HCT116 (cell line): ENCODE data around the gene ATP7B. TPM values are rescaled to one million over a fixed set of nuclear protein-coding genes. Genes with fewer than 3 reads are reported as not detected.
A peak's percentile ranks its signal among the peaks of the same experiment; 100 is the strongest.

Experiments used
- ATAC-seq: fragments of 200-7000 bp; cut with Tn5 transposase; 2 replicates; pipeline ENCODE4 v1.9.1; 2020; ENCODE audit warnings: mild to moderate bottlenecking, moderate library complexity
- BruUV-seq: library from RNA; stranded (reverse); fragments of 400-500 nt; replicated peaks from 2 replicates; lab custom pipeline; 2021; lab: Mats Ljungman, UMichigan
- CTCF ChIA-PET: fragments of 300-600 bp; sonication (Branson Sonifier 250); formaldehyde crosslinking; loops from one replicate; lab custom pipeline; 2021; ENCODE audit warnings: antibody characterized with exemption; lab: Charles Lee
- POLR2A ChIA-PET: fragments of 300-600, 350-600 bp; sonication (Branson Sonifier 250); formaldehyde crosslinking; loops from one replicate; lab custom pipeline; 2021; ENCODE audit warnings: antibody characterized with exemption; lab: Charles Lee
- RAD21 ChIA-PET, 2 experiments: fragments of 300-600 bp; sonication (Branson Sonifier 250); formaldehyde crosslinking; loops; one replicate each; lab custom pipeline; 2023; ENCODE audit warnings: low total read pairs in 2 of 2; ENCODE audit not compliant: uncharacterized antibody in 2 of 2, unreplicated experiment in 2 of 2, low non-redundant PET in 1 of 2; lab: Charles Lee
- DNase-seq: peaks from one replicate; pipeline ENCODE4 v3.0.0-alpha.2; 2010; ENCODE audit warnings: low read depth, low spot score
- H2AFZ ChIP-seq: fragments of 200-600 bp; shearing (Covaris generic), sonication (generic); 2 replicates; pipeline ENCODE4 v1.6.1; 2017; ENCODE audit warnings: low read depth, mixed run types, mixed read lengths, antibody characterized with exemption, low read length; ENCODE audit not compliant: poor library complexity, severe bottlenecking
- H3K27ac ChIP-seq: 2 replicates; pipeline ENCODE4 v1.5.1; 2012; ENCODE audit warnings: low read depth, low read length
- H3K27me3 ChIP-seq: fragments of 200-600 bp; sonication (generic); 2 replicates; pipeline ENCODE4 v1.6.1; 2016; ENCODE audit warnings: mixed run types, low read length, mixed read lengths; ENCODE audit not compliant: insufficient read depth
- H3K36me3 ChIP-seq, 2 experiments: fragments of 200-500 bp in 1 of 2; fragments of 200-600 bp in 1 of 2; sonication (Bioruptor generic) in 1 of 2; sonication (generic) in 1 of 2; 2 replicates each; pipeline versions ENCODE4 v1.5.1 to v1.6.1; 2014 to 2016; ENCODE audit warnings: low read length in 2 of 2, inconsistent platforms in 1 of 2, mixed read lengths in 1 of 2, mixed run types in 1 of 2; ENCODE audit not compliant: insufficient read depth in 2 of 2, control insufficient read depth in 1 of 2
- H3K4me1 ChIP-seq, 2 experiments: fragments of 200-600 bp in 1 of 2; sonication (generic) in 1 of 2; 2 replicates each; pipeline versions ENCODE4 v1.5.1 to v1.6.1; 2012 to 2017; ENCODE audit warnings: low read length in 2 of 2, inconsistent platforms in 1 of 2, mild to moderate bottlenecking in 1 of 2, mixed read lengths in 1 of 2, mixed run types in 1 of 2, moderate library complexity in 1 of 2; ENCODE audit not compliant: insufficient read depth in 2 of 2, control insufficient read depth in 1 of 2
- H3K4me2 ChIP-seq: fragments of 200-600 bp; sonication (generic); 2 replicates; pipeline ENCODE4 v1.6.1; 2017; ENCODE audit warnings: mixed run types, low read length, mixed read lengths
- H3K4me3 ChIP-seq, 2 experiments: fragments of 200-600 bp in 1 of 2; sonication (generic) in 1 of 2; replicated peaks in 1 of 2; 2 replicates each; pipeline ENCODE4 v1.5.1; 2011 to 2016; ENCODE audit warnings: low read length in 2 of 2, control low read depth in 1 of 2, low read depth in 1 of 2, mild to moderate bottlenecking in 1 of 2, mixed read lengths in 1 of 2, mixed run types in 1 of 2
- H3K79me2 ChIP-seq: fragments of 200-600 bp; sonication (generic); 2 replicates; pipeline ENCODE4 v1.6.1; 2017; ENCODE audit warnings: mild to moderate bottlenecking, mixed run types, low read length, moderate library complexity, mixed read lengths; ENCODE audit not compliant: insufficient read depth
- H3K9ac ChIP-seq: fragments of 200-600 bp; sonication (generic); 2 replicates; pipeline ENCODE4 v1.6.1; 2016; ENCODE audit warnings: low read length, mixed read lengths
- H3K9me2 ChIP-seq: fragments of 200-600 bp; sonication (generic), shearing (Covaris generic); 2 replicates; pipeline ENCODE4 v1.6.1; 2017; ENCODE audit warnings: mixed run types, mild to moderate bottlenecking, moderate library complexity; ENCODE audit not compliant: insufficient read depth
- H3K9me3 ChIP-seq, 2 experiments: fragments of 200-500 bp in 1 of 2; fragments of 200-600 bp in 1 of 2; sonication (Bioruptor generic) in 1 of 2; sonication (generic) in 1 of 2; 2 replicates each; pipeline ENCODE4 v1.6.1; 2014 to 2017; ENCODE audit warnings: low read length in 2 of 2, mixed read lengths in 2 of 2, inconsistent platforms in 1 of 2, low read depth in 1 of 2, mild to moderate bottlenecking in 1 of 2, mixed run types in 1 of 2, moderate library complexity in 1 of 2; ENCODE audit not compliant: control insufficient read depth in 1 of 2, insufficient read depth in 1 of 2
- H4K20me1 ChIP-seq: fragments of 200-600 bp; sonication (generic), shearing (Covaris generic); 2 replicates; pipeline ENCODE4 v1.6.1; 2017; ENCODE audit warnings: mixed run types, mild to moderate bottlenecking, moderate library complexity; ENCODE audit not compliant: insufficient read depth
- CEBPB ChIP-seq: IDR thresholded peaks from 2 replicates; pipeline ENCODE4 v1.6.1; 2012; ENCODE audit warnings: low read depth
- EZH2 ChIP-seq: fragments of 200-600 bp; sonication (generic); IDR thresholded peaks from 2 replicates; pipeline ENCODE4 v1.6.1; 2017; ENCODE audit warnings: antibody characterized with exemption, mixed run types
- JUND ChIP-seq: IDR thresholded peaks from 2 replicates; pipeline ENCODE4 v1.6.1; 2012
- POLR2AphosphoS5 ChIP-seq: IDR thresholded peaks from 2 replicates; pipeline ENCODE4 v1.6.1; 2011; ENCODE audit warnings: mild to moderate bottlenecking, low read depth, low read length, moderate library complexity
- ZFX ChIP-seq: fragments of 450-650 bp; IDR thresholded peaks from 2 replicates; pipeline ENCODE4 v1.6.1; 2017
- intact Hi-C: fragments of 100-400 bp; cut with micrococcal nuclease; formaldehyde crosslinking; loops from 2 replicates; pipeline ENCODE4 v1.10.0; 2022
- total RNA-seq: library from RNA; stranded (reverse); gene quantifications from one replicate; pipeline ENCODE4 v1.2.1, GENCODE V29; 2021; ENCODE audit not compliant: unreplicated experiment

Gene ATP7B
- total RNA-seq, 1 experiment from 2014 or later: 10.3 TPM

DNA sequence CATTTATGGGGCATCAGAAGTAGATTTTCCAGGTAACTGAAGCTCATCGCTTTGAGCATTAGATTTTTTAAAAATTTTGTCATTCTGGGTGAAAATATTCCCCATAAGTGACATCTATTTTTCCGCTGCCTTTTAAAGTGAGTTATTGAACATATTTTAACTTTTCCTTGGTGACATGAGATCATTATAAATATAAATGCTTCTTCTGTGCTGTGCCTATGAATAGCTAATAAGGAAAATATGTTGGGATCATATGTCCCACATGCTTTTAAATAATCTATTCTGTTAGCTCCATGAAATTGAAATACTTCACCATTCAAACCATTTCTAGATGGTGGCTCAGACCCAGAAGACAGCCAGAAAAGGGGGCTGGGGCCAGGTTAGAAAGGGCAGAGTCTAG lies 14.1 kb downstream of the ATP7B start (continued):
- TF ChIP-seq POLR2AphosphoS5: no peak

- intact Hi-C loops: no loop called here
- Histone ChIP-seq H3K9ac (no peak overlapping the region), H3K4me2 (no peak overlapping the region), H3K79me2 (no peaks in the 10 kb centered on the region), H3K4me3 (no peak overlapping the region)
- ATAC-seq: no peak
- RAD21 ChIA-PET: no interaction called here
- BruUV-seq: no TSS peak
- TF ChIP-seq POLR2AphosphoS5 (no peak), CEBPB (no peak), JUND (no peak)
- TF ChIP-seq, all 23 proteins: peak for 0
- Histone ChIP-seq H4K20me1 (no peaks in the 10 kb centered on the region), H3K9me2 (no peaks in the 10 kb centered on the region), H3K36me3 (no peaks in the 10 kb centered on the region), H3K27me3 (no peaks in the 10 kb centered on the region), H2AFZ (no peak overlapping the region), H3K27ac (no peak overlapping the region), H3K4me1 (peaks cover 0 to 5% of the 10 kb centered on the region in 2 experiments; a peak in 1 of 4 replicates), H3K9me3 (no peaks in the 10 kb centered on the region)
- POLR2A ChIA-PET: no interaction called here
- no peak for DNase-seq
- CTCF ChIA-PET: no interaction called here
Measured at GRCh38 chr13:51996641-51997040, 14.6 kb downstream of the ATP7B start.

DNA sequence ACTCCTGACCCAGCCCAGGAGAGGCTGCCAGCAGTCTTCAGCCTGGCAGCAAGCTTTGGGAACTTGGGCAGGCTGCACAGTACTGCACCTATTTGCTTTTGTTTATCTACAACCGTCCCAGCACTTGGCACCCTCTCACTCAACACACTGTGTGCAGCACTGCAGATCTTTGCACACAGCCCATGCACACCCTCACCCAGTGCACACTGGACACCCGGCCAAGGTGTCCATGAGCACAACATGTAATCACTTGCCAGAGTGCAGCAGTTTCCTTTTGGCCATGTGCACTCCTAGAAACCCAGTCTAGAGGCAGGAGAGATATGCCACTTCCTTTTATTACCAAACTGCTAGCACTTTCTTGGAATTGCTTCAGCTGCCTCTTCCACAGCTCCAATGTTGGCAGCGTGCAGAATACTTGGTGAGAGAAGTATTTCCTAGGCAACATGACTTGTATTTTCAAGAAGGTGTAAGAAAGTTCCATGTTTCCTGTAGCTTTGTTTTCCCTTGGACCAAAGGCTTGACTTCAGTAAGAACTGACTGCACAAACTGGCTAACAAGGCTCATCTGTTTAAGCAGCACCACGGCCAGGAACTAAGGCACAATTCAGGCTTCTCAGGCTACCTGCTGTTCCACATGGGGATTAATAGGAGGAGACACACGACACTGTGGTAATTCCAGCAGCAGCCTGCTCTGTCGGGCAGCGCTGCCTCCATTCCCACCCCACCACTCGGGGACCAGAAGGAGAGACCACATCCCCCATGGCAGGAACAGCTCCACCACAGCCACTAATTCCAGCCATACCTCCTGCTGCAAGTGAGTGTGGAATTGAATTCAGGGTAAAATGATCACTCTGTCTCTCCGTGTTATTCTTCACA lies 15.3 kb downstream of the ATP7B start:
- TF ChIP-seq EZH2 (no peak), JUND (no peak), POLR2AphosphoS5 (no peak), ZFX (no peak)
- Histone ChIP-seq H4K20me1 (no peaks in the 10 kb centered on the region), H3K27me3 (no peaks in the 10 kb centered on the region), H3K79me2 (no peaks in the 10 kb centered on the region), H2AFZ (no peak overlapping the region), H3K4me2 (no peak overlapping the region), H3K9me2 (no peaks in the 10 kb centered on the region), H3K9me3 (no peaks in the 10 kb centered on the region), H3K9ac (no peak overlapping the region), H3K27ac (no peak overlapping the region), H3K4me1 (peaks cover 0 to 5% of the 10 kb centered on the region in 2 experiments; a peak in 1 of 4 replicates), H3K36me3 (no peaks in the 10 kb centered on the region), H3K4me3 (no peak overlapping the region)
- ATAC-seq (0 out of 2 replicates have a peak, but pooled peaks have one; percentile 36), DNase-seq (no peak)
- no TSS peak for BruUV-seq
- RAD21 ChIA-PET: no interaction called here
- POLR2A ChIA-PET: no interaction called here
- intact Hi-C loops: no loop called here
- CTCF ChIA-PET: no interaction called here
